GM19467 (cell line): ENCODE data around the gene NUBP1.
"Not testable (repeated sequence)": the region's sequence is repeated elsewhere in the genome, so short reads cannot be mapped to it uniquely, and the experiment has no call there.

ENCODE experiments used
- ATAC-seq: cut with Tn5 transposase; IDR thresholded peaks from one replicate; pipeline ENCODE4 v1.9.1; 2021; ENCODE audit warnings: mild to moderate bottlenecking, moderate library complexity; ENCODE audit not compliant: unreplicated experiment

NUBP1 gene

DNA sequence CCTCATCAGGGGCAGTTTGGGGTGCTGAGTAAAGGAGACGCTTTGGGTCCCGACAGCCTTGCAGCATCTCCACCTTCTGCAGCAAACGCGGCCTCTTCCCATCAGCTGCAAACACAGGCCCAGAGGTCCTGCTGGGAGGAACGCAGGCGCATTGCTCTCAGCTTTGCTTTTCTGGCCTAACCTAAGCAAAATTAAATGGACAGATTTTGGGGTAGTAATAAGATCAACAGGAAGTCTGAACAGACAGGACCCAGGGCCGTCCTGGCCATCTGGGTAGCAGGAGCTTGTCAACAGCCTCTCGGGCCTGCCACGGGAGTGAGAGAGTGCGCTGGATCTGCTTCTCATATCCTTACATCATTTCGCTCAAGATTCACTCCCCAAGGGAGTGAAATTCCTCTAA is 7.2 kb downstream of the NUBP1 start:
- no peak for ATAC-seq

DNA sequence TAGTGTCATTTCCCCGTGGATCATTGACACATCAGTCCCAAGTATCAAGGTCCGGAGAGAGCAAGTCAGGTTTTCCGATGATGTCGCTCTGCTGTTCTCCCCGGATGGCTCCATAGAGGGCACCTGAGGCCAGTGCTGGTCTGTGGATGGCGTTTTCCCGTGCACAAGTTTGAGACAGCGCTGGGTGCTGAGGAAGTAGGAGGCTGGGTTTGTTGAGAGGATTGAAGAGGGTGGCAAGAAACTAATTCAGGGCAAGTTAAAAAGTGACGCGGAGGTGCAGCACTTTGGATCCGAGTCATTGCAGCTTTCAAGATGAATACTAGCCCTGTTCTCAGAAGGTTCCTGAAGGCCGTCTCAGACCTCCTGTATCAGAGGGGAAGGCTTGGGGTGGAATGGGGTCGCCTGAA is 7.7 kb downstream of the NUBP1 start:
- no peak for ATAC-seq

DNA sequence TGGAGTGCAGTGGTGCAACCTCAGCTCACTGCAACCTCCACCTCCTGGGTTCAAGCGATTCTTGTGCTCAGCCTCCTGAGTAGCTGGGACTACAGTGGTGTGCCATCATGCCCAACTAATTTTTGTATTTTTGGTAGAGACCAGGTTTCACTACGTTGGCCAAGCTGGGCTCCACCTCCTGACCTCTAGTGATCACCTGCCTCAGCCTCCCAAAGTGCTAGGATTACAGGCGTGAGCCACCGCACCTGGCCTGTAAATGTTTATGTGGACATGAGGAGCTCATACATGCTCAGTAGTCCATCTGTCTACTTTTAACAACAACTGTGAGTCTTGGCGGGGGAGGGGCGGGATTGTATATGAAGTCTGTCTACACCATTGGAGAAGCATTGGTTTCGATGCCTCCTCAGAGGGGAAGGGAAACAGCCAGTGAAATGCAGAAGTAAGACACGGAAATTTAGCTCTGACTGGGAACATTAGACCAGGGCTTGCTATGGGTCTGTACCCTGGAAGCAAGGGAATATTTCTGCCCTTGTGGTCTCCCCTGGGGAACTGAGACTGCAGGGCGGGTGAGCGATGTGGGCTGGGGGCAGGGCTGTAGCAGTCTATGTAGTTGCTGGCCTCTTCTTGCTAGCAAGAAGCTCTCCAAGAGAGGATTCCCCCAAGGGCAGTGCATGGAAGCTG is 9.3 kb downstream of the NUBP1 start:
- peak; percentile 46 for ATAC-seq

DNA sequence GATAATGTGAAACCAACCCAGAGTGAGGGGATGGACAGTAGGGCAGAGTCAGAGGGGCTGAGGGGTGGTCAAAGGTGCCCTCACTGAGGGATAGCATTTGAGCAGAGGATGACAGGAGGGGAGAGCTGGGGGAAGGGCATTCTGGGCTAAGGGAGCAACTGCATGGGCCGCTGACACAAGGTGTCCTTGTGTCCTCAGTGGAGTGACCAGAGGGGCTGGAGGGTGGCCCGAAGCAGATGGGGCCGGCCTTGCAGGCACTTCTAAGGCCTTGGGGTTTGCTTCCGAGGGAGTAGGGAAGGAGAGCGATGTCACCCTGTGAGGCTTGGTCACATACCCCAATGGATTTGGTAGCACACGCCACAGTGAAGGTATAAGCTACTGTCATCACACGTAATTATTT is 10.0 kb downstream of the NUBP1 start:
- no peak for ATAC-seq

DNA sequence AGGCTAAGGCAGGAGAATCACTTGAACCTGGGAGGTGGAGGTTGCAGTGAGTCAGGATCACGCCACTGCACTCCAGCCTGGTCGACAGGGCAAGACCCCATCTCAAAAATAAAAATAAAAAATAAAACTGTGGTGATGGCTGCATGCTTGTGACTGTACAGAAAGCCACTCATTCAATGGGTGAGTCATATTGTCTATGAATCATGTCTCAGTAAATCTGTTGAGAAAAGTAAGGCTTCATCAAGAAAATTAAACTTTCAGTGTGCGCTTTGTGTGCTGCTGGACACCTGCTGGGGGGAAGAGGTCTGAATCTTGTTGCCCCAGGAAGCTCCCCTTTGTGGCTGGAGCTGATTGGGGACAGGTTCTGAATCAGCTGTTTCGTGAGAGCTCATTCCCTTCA is 11.3 kb downstream of the NUBP1 start:
- no peak for ATAC-seq

DNA sequence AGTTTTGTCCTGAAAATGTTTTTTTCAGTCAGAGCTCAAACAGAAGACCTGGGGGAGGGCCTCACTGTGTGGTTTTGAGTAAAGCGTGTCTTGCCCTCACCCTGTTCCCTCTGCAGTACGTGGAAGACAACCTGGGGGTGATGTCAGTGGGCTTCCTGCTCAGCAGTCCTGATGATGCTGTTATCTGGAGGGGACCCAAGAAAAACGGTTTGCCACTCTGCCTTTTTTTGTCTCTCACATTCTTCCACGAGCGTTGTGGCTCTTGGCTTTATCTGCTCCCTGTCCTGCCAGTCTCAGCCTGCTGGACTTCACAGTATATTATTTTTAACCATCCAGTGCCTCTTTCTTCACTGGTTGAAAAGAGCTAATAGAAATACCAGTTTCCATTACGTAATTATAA is 12.9 kb downstream of the NUBP1 start:
- ATAC-seq = no peak

DNA sequence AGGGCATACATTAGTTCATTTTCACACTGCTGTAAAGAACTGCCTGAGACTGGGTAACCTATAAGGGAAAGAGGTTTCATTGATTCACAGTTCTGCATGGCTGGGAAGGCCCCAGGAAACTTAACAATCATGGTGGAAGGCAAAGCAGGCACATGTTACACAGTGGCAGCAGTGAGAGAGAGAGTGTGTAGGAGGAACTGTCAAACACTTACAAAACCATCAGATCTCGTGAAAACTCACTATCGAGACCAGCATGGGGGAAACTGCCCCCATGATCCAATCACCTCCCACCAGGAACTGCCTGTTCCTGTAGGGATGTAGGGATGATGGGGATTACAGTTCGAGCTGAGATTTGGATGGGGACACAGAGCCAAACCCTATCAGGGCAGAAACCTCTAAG is 17.2 kb downstream of the NUBP1 start:
- no peak for ATAC-seq

DNA sequence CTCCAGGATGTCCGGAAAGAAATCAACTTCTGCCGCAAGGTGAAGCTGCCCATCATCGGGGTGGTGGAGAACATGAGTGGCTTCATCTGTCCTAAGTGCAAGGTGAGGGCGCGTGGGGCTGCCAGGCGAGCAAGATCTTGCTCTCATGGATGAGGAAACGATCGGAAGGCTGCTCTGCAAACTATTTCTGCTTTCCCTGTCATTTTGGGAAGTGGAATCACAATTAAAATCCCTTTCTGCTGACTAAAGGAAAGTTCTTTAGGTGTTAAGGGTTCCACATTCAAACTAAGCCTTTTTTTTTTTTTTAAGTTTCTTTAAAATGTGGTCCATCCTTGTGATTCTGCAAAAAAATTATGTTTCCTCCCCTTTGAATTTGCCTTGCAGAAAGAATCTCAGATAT is 17.7 kb downstream of the NUBP1 start:
- ATAC-seq = no peak

DNA sequence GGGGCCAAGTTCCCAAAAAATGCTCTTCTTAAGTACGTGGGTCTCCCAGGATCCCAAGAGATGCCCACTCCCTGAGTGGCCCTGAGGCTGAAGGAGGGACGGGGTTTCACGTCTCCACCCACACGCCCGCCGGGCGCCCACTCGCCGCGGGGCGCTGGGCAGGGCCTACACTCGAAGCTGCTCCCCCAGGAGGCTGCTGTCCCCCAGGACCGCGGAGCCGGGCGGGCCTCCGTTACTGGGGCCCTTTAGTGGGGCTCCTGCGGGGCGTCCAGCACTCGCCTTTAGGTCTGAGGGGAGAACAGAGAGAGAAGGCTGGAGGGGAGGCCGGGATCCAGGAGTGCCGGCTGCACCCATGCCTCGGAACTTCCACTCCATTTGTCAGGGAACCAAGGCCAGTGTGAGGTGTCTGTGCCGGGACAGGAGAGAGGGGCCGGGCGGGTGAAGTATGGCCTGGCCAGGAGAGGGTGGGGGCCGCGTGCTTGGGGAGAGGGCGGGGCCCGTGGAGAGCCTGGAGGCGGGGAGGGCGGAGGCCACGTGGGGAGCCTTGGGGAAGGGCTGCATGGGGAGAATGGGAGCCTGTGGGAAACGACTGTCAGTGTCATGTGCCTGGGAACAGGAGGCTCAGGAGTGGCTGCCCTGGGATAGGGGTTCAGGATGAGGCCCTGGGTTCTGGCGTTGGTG is 18.8 kb downstream of the NUBP1 start:
- ATAC-seq = no peak

DNA sequence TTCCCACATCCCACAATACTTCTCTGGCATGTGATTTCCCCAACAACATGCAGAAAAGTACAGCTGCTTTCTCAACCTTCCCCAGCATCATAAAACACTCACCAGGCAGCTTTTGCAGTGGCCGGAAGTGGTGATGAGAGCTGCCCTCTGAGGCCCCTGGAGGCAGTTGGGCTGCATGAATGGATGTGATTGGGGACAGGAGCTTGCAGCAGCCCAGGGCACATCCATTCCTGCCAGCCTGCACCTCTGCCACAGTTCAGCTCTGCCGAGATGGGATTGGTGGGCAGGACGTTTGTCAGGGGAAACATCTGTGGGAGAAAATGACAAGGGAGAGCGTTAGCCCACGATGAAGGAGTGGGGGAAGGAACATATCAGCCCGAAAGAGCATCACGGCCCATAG is 19.8 kb downstream of the NUBP1 start:
- ATAC-seq = no peak

DNA sequence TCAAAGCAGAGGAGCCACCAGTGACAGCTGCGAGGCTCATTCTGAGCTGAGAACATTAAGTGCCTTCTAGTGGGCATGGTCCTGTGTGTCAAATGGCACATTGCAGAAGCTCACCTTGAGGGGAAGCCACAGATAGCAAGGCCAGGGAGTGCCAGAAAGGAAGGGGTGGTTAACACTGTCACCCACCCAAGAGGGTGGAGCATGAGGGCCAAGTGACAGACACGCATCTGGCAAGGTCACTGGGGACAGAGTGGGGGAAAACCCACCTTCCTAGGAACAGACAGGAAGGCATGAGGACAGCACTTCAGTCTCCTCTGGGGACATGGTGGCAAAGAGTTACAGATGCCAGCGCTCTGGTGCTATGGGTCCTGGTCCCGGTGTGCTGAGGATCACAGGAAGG is 22.1 kb downstream of the NUBP1 start:
- ATAC-seq = no peak

DNA sequence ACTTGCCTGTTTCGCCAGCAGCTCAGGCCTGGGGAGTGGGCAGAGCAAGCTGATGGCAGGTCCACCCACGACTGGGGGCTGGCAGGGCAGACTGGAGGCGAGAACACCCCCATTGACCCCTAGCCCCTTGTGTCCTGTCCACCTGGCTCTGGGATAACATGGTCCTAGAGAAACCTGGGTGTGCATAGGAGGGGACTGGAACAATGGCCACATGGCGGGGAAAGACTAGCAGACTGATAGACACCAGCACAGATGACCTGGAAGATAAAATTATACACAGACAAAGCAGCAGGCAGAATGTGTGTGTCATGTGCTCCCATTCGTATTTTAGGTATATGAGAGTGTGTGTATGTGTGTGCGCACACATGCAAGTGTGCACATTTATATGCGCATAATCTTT is 23.5 kb downstream of the NUBP1 start:
- no peak for ATAC-seq

DNA sequence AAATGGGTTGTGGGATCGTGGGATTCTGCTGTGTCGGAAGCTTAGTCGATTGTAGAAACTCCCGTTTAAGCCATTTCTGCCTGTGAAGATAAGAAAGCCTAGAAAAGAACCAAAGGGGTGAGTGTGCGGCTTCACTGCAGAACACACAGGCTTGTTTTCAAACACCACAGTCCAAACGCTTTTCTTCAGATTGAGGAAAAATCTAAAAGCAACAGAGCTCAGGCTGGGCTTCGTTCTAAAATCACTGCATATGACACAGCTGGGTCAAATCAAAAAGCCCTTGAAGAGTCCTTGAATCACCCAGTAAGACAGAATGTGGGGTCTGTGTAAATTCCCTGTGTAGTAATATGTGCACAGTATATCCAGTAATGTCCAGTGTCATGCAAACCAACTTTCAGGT is 25.7 kb downstream of the NUBP1 start:
- ATAC-seq = no peak

DNA sequence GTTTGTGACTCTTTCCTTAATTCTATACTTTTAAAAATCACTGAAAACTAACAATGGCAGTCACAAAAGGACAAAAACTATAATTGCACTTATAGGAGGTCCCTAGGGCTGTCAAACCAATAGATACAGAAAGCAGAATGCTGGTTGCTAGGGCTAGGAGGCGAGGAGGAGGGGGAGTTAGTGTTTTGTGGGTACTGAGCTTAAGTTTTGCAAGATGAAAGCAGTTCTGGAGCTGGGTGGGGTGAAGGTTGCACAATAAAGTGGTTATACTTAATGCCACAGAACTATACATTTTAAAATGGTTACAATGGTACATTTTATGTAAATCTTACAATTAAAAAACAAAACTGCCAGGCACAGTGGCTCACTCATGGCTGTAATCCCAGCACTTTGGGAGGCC is 27.3 kb downstream of the NUBP1 start:
- no peak for ATAC-seq

DNA sequence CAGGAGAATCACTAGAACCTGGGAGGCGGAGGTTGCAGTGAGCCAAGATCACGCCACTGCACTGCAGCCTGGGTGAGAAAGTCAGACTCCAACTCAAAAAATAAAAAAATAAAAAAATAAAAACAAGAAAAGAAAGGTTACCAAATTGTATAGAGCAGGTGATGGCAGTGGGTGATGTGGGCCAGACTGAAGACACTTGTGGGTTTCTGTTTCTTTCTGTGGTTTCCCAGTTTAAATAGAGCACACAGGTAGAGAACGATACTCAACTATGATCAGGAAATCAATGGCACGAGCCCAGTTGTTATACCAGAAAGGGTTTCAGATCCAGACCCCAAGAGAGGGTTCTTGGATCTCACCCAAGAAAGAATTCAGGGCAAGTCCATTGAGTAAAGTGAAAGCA is 32.6 kb downstream of the NUBP1 start:
- ATAC-seq = peak; percentile 76

DNA sequence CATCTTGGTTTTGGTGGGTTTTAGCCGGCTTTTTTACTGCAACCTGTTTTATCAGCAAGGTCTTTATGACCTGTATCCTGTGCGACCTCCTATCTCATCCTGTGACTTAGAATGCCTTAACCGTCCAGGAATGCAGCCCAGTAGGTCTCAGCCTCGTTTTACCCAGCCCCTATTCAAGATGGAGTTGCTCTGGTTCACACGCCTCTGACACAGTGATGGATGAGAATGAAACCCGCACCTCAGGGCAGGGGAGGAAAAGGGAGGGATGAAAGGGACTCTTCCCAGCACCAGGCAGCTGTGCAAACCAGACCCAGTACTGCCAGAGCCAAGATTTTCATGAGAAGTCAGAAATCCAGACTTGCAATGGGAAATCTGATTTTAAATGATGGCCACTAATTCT is 33.3 kb downstream of the NUBP1 start:
- not testable (repeated sequence) for ATAC-seq

DNA sequence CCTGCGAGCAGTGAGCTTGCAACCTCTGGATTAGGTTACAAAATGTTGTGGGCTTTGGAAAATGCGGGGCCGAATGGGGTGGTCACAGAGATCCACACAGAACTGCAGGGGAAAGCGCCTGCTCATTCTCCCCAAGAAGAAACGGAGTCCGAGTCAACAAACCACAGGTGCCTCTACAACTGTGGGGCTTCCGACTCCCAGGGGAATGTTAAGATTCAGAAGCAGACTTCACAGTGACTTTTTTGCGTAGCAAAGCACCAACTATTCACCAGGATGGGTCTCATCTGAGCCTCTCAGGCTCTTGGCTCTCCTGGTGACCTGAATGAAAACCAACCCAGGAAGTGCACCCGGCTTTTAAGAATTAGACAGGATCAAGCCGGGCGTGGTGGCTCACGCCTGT is 33.7 kb downstream of the NUBP1 start:
- ATAC-seq = no peak

DNA sequence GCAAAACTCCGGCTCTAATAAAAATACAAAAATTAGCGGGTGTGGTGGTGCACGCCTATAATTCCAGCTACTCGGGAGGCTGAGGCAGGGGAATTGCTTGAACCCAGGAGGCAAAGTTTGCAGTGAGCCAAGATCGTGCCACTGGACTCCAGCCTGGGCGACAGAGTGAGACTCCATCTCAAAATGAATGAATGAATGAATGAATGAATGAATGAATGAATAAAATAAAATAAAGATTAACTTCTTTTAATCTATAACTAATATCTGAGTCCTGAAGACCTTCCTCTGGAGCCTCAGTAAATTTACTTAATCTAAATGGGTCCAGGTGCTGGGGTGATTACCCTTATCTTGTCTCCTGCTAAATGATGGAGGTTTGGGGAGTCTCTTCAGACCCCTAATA is 36.3 kb downstream of the NUBP1 start:
- not testable (repeated sequence) for ATAC-seq

DNA sequence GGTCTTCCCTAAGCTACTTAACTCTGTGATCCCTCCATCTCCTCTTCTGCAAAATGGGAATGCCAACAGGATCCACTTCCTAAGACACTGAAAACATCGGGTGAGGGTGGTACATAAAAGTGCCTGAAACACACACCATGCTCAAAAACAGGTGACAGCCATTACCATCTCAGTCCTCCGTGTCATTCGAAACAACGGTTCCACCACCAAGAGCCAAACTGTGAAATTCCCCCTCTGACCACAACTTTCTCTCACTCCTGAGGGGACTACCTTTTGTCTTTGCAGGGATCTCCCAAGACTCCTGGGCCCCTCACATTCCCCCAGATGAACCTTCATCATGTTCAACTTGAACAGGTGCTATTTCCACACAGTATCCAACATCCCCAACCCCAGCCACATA is 37.0 kb downstream of the NUBP1 start:
- no peak for ATAC-seq

DNA sequence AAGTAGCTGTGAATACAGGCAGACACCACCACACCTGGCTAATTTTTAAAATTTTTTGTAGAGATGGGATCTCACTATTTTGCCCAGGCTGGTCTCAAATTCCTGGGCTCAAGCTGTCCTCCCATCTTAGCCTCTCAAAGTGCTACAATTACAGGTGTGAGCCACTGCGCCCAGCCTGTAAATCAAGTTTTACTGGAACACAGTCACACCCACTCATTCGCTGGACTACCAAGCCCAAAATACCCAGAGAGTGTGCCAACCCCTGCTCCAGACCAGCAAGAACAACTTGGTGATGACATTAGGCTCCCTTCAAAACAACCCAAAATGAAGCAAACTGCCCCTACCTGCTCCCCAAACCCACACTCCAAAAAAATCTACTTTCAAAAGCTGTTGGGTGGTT is 39.0 kb downstream of the NUBP1 start:
- no peak for ATAC-seq

DNA sequence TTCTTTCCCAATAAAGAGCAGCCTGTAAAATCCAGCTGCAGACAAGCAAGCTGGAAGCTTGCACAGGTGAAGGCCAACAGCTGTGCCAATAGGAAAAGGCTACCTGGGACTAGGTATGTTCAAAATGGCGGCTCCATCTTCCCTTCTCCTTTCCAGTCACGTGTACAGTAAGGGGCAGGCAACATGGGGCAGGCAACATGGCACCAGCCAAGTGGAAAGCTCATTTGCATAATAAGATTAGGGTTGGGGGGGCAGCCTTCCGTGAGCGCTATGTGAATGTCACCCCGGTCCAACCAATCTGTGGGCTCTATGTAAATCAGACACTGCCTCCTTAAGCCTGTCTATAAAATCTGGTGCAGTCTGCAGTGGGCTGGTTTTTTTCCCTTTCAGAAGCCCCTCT is 43.7 kb downstream of the NUBP1 start:
- no peak for ATAC-seq

DNA sequence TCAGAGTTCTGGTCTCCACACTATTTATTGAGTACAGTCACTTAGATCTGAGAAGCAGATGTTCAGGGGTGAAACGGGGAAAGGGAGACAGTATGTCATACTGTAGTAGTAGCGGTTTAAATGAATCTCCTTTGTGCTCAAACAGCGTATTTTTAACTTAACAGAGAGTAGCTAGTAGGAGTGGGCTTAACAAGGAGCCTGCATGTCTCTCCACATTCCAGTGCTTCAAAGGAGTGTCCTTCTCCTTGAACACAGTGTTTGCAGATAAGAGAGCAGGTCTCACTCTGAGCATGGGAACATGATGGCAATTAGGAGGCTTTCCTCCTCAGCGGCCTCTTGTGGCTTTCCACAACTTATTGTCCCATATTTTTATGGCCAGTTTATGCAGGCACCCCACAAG is 45.0 kb downstream of the NUBP1 start:
- ATAC-seq = not testable (repeated sequence)

DNA sequence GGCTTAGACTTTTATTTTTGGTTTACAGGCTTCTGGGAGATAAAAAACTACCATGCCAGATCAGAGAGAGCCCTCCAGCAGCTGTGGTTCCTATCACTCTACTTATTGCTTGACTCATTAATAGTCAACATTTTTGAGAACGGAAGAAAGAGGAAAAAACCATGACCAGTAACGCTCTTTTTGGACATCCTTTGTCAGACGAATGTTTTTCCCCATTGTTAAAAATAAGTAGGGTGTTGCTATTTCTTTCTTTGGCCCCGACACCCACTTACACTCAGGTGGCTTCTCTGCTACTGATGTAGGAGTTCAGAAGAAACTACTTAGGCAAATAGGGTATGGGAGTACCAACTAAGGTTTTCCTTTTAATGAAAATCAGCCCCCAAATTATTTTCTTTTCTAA is 47.4 kb downstream of the NUBP1 start:
- ATAC-seq = no peak
